HepG2 (cell line): ENCODE results near the gene CELSR2. TPM values are rescaled to one million over a fixed set of nuclear protein-coding genes. Genes with fewer than 3 reads are reported as not detected.

Experiments used
- ATAC-seq: fragments of 200-7000 bp; cut with Tn5 transposase; 3 replicates; pipeline ENCODE4 v1.9.1; 2020; ENCODE audit warnings: mild to moderate bottlenecking, moderate library complexity
- BruUV-seq: library from RNA; stranded (reverse); fragments of 400-500 nt; replicated peaks from 2 replicates; lab custom pipeline; 2021; lab: Mats Ljungman, UMichigan
- CTCF ChIA-PET: fragments of 300-600 bp; formaldehyde crosslinking; extraction: SDS; loops from one replicate; lab custom pipeline; 2021; ENCODE audit warnings: low total read pairs, inconsistent platforms, low intra/inter-chr PET ratio; lab: Yijun Ruan, JAX
- POLR2A ChIA-PET: fragments of 350-600 bp; sonication (Branson Sonifier 250); formaldehyde crosslinking; loops from one replicate; lab custom pipeline; 2020; ENCODE audit warnings: antibody characterized with exemption, inconsistent platforms; lab: Yijun Ruan, JAX
- DNase-seq: peaks from one replicate; pipeline ENCODE4 v3.0.0-alpha.2; 2015; ENCODE audit warnings: low spot score
- FAIRE-seq: peaks from 3 replicates; lab custom pipeline; 2011; peaks lifted over from hg19 to GRCh38; lab: Jason Lieb, UNC
- H2AFZ ChIP-seq: one replicate; pipeline ENCODE4 v1.6.1; 2011; ENCODE audit warnings: low read length, inconsistent platforms
- H3K27ac ChIP-seq: fragments of 300-600 bp; 3 replicates; pipeline ENCODE4 v1.8.0; 2011; ENCODE audit warnings: mixed run types, mild to moderate bottlenecking, mixed read lengths, low read length, inconsistent platforms; ENCODE audit not compliant: insufficient read depth; ENCODE audit errors: extremely low read length
- H3K27me3 ChIP-seq, 2 experiments: fragments of 200-600 bp in 1 of 2; 2 replicates in 1 of 2; 3 replicates in 1 of 2; pipeline versions ENCODE4 v1.6.0 to v1.8.0; 2011; ENCODE audit warnings: low read length in 2 of 2, mild to moderate bottlenecking in 2 of 2, moderate library complexity in 2 of 2, inconsistent platforms in 1 of 2; ENCODE audit not compliant: insufficient read depth in 2 of 2, control insufficient read depth in 1 of 2
- H3K36me3 ChIP-seq, 2 experiments: fragments of 200-600 bp in 1 of 2; replicated peaks in 1 of 2; 2 replicates in 1 of 2; 3 replicates in 1 of 2; pipeline versions ENCODE4 v1.5.1 to v1.8.0; 2011; ENCODE audit warnings: low read length in 2 of 2, inconsistent platforms in 1 of 2; ENCODE audit not compliant: insufficient read depth in 2 of 2, control insufficient read depth in 1 of 2
- H3K4me1 ChIP-seq: 2 replicates; pipeline ENCODE4 v1.5.1; 2012; ENCODE audit warnings: low read length, inconsistent platforms; ENCODE audit not compliant: insufficient read depth
- H3K4me2 ChIP-seq: 2 replicates; pipeline ENCODE4 v1.6.0; 2011; ENCODE audit warnings: low read depth, low read length, inconsistent platforms
- H3K4me3 ChIP-seq, 3 experiments: fragments of 200-600 bp in 1 of 3; sonication (generic), shearing (Covaris generic) in 1 of 3; replicated peaks in 1 of 3; 2 replicates each; pipeline ENCODE4 v1.5.1; 2011 to 2016; ENCODE audit warnings: low read length in 3 of 3, inconsistent platforms in 2 of 3, low read depth in 2 of 3, mild to moderate bottlenecking in 2 of 3, control low read depth in 1 of 3, mixed read lengths in 1 of 3; ENCODE audit not compliant: insufficient read depth in 1 of 3
- H3K79me2 ChIP-seq: one replicate; pipeline ENCODE4 v1.6.1; 2011; ENCODE audit warnings: low read length, inconsistent platforms; ENCODE audit not compliant: insufficient read depth
- H3K9ac ChIP-seq: 2 replicates; pipeline ENCODE4 v1.6.0; 2011; ENCODE audit warnings: mild to moderate bottlenecking, low read depth, low read length, inconsistent platforms; ENCODE audit not compliant: insufficient read depth
- H3K9me3 ChIP-seq: 2 replicates; pipeline ENCODE4 v1.5.1; 2012; ENCODE audit warnings: mild to moderate bottlenecking, low read length
- H4K20me1 ChIP-seq: 2 replicates; pipeline ENCODE4 v1.6.0; 2011; ENCODE audit warnings: inconsistent platforms, mild to moderate bottlenecking, low read length, moderate library complexity; ENCODE audit not compliant: insufficient read depth
- ETV5 ChIP-seq: IDR thresholded peaks from 2 replicates; pipeline ENCODE4 v1.6.1; 2018; ENCODE audit warnings: missing biosample characterization, missing genetic modification reagents, inconsistent platforms, borderline replicate concordance
- MAFK ChIP-seq, 2 experiments: IDR thresholded peaks in 1 of 2; conservative IDR thresholded peaks in 1 of 2; 2 replicates each; pipeline ENCODE4 v1.6.1; 2011; ENCODE audit warnings: improper control_type of control experiment in 2 of 2, low read length in 2 of 2
- MIXL1 ChIP-seq: IDR thresholded peaks from 2 replicates; pipeline ENCODE4 v1.6.1; 2016
- ZNF121 ChIP-seq: sonication (generic); formaldehyde crosslinking; IDR thresholded peaks from 2 replicates; pipeline ENCODE4 v1.5.0; 2020; ENCODE audit warnings: mild to moderate bottlenecking, missing genetic modification reagents
- ZNF20 ChIP-seq: sonication (generic); formaldehyde crosslinking; IDR thresholded peaks from 2 replicates; pipeline ENCODE4 v1.4.0; 2020; ENCODE audit warnings: mild to moderate bottlenecking, moderate library complexity, missing genetic modification reagents
- WGBS: methylation state at CpG from one replicate; pipeline ENCODE4 v1.1.6; 2017; ENCODE audit warnings: low lambda C conversion rate; 5-methylcytosine and 5-hydroxymethylcytosine counted together
- in situ Hi-C: cut with HindIII; loops from 2 replicates; pipeline ENCODE4 v1.10.0; 2017; ENCODE audit warnings: low pct_unique_long_range_greater_than_20kb; ENCODE audit not compliant: extremely low pct_ligation_motif_present
- intact Hi-C: fragments of 100-400 bp; cut with micrococcal nuclease; formaldehyde crosslinking; loops from one replicate; pipeline ENCODE4 v1.10.0; 2022; ENCODE audit not compliant: unreplicated experiment
- polyA plus RNA-seq, 8 experiments: library from polyadenylated mRNA; depleted of rRNA in 3 of 8; stranded (reverse) in 7 of 8; unstranded in 1 of 8; fragments of >200 nt; fragmentation: Illumina TruSeq in 4 of 8; extraction: Trizol in 4 of 8; gene quantifications; 2 replicates each; pipeline versions ENCODE4 v1.2.1 to v1.2.3, GENCODE V29; 2011 to 2016; ENCODE audit warnings: low read depth in 4 of 8, missing spikeins in 1 of 8, mixed read lengths in 1 of 8; ENCODE audit not compliant: insufficient read depth in 1 of 8
- total RNA-seq, 5 experiments: library from RNA; depleted of rRNA; stranded (reverse); fragments of >200 nt; fragmentation: Illumina TruSeq; extraction: Trizol; gene quantifications; 2 replicates each; pipeline ENCODE4 v1.2.3, GENCODE V29; 2016; ENCODE audit warnings: low read depth in 1 of 5
- TF ChIP-seq, protein P1 (sequence below): sonication (generic); formaldehyde crosslinking; IDR thresholded peaks from 2 replicates; pipeline ENCODE4 v1.4.0; 2020; ENCODE audit warnings: missing genetic modification reagents

The CELSR2 gene
- total and polyA plus RNA-seq, 2 of the 13 experiments (the other 11 are each of a cell fraction or from before 2014, with no cell fraction given): 4.0 to 6.6 TPM

DNA sequence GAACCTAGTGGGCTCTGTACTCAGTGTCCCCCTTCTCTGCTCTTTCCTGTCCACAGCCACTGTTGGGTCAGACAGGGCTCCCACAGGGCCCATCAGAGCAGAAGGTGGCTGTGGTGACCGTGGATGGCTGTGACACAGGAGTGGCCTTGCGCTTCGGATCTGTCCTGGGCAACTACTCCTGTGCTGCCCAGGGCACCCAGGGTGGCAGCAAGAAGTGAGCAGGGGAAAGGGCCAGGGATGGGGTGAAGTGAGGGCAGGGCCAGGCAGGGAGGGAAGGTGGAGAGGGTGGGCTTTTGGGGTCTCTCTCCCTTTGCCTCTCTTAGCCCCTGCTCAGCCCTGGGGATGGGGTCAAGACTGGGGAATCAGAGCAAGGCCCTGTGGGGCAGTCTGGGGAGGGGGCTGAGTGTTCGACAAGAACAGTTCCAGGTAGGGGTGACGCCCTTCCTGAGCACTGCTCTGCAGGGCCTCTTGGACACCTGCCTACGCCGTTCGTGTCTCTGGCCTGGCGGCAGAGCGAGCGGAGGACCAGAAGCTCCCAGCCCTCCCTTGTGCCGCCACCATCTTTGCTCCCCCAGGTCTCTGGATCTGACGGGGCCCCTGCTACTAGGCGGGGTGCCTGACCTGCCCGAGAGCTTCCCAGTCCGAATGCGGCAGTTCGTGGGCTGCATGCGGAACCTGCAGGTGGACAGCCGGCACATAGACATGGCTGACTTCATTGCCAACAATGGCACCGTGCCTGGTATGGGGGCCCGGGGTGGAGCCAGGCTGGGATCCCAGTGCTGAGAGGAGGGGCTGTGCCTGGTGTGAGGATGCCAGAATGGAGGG is 13.1 kb downstream of the CELSR2 start:
- no peak overlapping the region for H3K4me3 ChIP-seq
- no peaks in the 10 kb centered on the region for H3K27me3 ChIP-seq
- H3K4me2 ChIP-seq: no peak overlapping the region
- no peak overlapping the region for H3K9ac ChIP-seq
- TF ChIP-seq, protein P1, sequence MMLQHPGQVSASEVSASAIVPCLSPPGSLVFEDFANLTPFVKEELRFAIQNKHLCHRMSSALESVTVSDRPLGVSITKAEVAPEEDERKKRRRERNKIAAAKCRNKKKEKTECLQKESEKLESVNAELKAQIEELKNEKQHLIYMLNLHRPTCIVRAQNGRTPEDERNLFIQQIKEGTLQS (CRISPR knock-in tag): no peak
- TF ChIP-seq ETV5 (CRISPR knock-in tag): no peak
- TF ChIP-seq ZNF20 (CRISPR knock-in tag): no peak
- TF ChIP-seq ZNF121 (CRISPR knock-in tag): no peak
- TF ChIP-seq MAFK (conservative IDR thresholded peaks at IDR 0.05 in 1 of 2, IDR thresholded peaks at IDR 0.05 in 1 of 2; ENCODE audit: low read length in 2 of 2): no peak
- no peak for TF ChIP-seq MIXL1 (CRISPR knock-in tag)
- ChIA-PET CTCF (interaction anchor here (0.8 to 3.0 kb wide), 5 partner anchors 12 to 270 kb away, joined by 3 to 76 read pairs (median 12); partner anchors contain the start of gene SORT1), POLR2A (no interaction called here)
- H3K36me3 ChIP-seq: peaks cover 3 to 16% of the 10 kb centered on the region in 2 experiments; a peak in 4 of 5 replicates
- intact Hi-C loops: loop anchor here (1.0 to 5.0 kb wide), 6 partner anchors 12 to 170 kb away; partner anchors contain the start of genes PSRC1 and TMEM167B
- no peak for DNase-seq
- H3K79me2 ChIP-seq: no peaks in the 10 kb centered on the region
- no peaks in the 10 kb centered on the region for H4K20me1 ChIP-seq
- in situ Hi-C loops: loop anchor here (5.0 to 10.0 kb wide), 3 partner anchors 60 to 272 kb away; partner anchors contain the start of gene GPR61
- TSS peak; percentile 36 for BruUV-seq
- no peaks in the 10 kb centered on the region for H3K9me3 ChIP-seq
- no peak for FAIRE-seq
- H2AFZ ChIP-seq: no peak overlapping the region
- no peak overlapping the region for H3K27ac ChIP-seq
- no peak for ATAC-seq
- H3K4me1 ChIP-seq: no peaks in the 10 kb centered on the region
- 93% methylated on average over 15 of the region's 22 CpGs for WGBS
